Body of pancreas (tissue), 4 donors: Measurements from ENCODE around the gene PSAPL1. TPM values are rescaled to one million over a fixed set of nuclear protein-coding genes. Genes with fewer than 3 reads are reported as not detected.

ENCODE experiments used
- ATAC-seq: fragments of 150-250 bp; one replicate; pipeline ENCODE4 v1.9.1; 2016
- DNase-seq, 4 donors: peaks; one replicate each; pipeline ENCODE4 v3.0.0-alpha.2; 2019
- H3K27ac ChIP-seq, 4 donors: fragments of 200-600 bp; sonication (generic); 1 replicate in 3 of 4; 2 replicates in 1 of 4; pipeline versions ENCODE4 v1.5.1 to v1.6.1; 2016 to 2019; ENCODE audit warnings: mild to moderate bottlenecking in 1 of 4, mixed read lengths in 1 of 4, moderate library complexity in 1 of 4
- H3K27me3 ChIP-seq, 2 donors: fragments of 200-600 bp; sonication (generic); one replicate each; pipeline ENCODE4 v1.6.0; 2016; ENCODE audit warnings: mild to moderate bottlenecking in 1 of 2
- H3K36me3 ChIP-seq, 2 donors: fragments of 200-600 bp; sonication (generic); replicated peaks in 1 of 2; 2 replicates each; pipeline ENCODE4 v1.5.1; 2016; ENCODE audit warnings: low read depth in 2 of 2; ENCODE audit not compliant: insufficient read depth in 1 of 2
- H3K4me1 ChIP-seq: fragments of 200-600 bp; sonication (generic); one replicate; pipeline ENCODE4 v1.6.0; 2016
- H3K4me3 ChIP-seq, 2 donors: fragments of 200-600 bp; sonication (generic); 1 replicate in 1 of 2; 2 replicates in 1 of 2; pipeline ENCODE4 v1.5.1; 2016 to 2019
- H3K9me3 ChIP-seq, 3 donors: fragments of 200-600 bp; sonication (generic); 1 replicate in 2 of 3; 2 replicates in 1 of 3; pipeline ENCODE4 v1.5.1; 2016
- CTCF ChIP-seq, 7 experiments: fragments of 450-650 bp in 4 of 7; fragments of 200-600 bp in 3 of 7; sonication (generic) in 3 of 7; IDR thresholded peaks; one replicate each; pipeline ENCODE4 v1.5.1; 2016 to 2019; ENCODE audit warnings: antibody characterized with exemption in 7 of 7
- POLR2A ChIP-seq, 3 donors: fragments of 450-650 bp; IDR thresholded peaks; one replicate each; pipeline ENCODE4 v1.6.1; 2016; ENCODE audit warnings: antibody characterized with exemption in 3 of 3, mild to moderate bottlenecking in 2 of 3
- WGBS, 2 donors: methylation state at CpG; one replicate each; pipeline ENCODE4 v1.1.5; 2017; 5-methylcytosine and 5-hydroxymethylcytosine counted together
- intact Hi-C: fragments of 100-400 bp; cut with DNase I; formaldehyde crosslinking; loops from one replicate; pipeline ENCODE4 v1.15.1; 2023
- total RNA-seq, 2 donors: library from RNA; depleted of rRNA; stranded (reverse); fragments of >200 nt; gene quantifications; one replicate each; pipeline ENCODE4 v1.1.0, GENCODE V29; 2016

The PSAPL1 gene
- total RNA-seq, 2 donors from 2014 or later = 0.52 TPM; not detected in 1

- intact Hi-C loops = no loop called here
- no peak for TF ChIP-seq CTCF (IDR thresholded peaks at IDR 0.05)
- no peak for TF ChIP-seq POLR2A (IDR thresholded peaks at IDR 0.05)
- peak in 1 of 4 donors; percentile 4 for DNase-seq
- Histone ChIP-seq H3K27me3 (no peaks in the 10 kb centered on the region), H3K27ac (no peak overlapping the region), H3K36me3 (no peaks in the 10 kb centered on the region), H3K4me1 (no peaks in the 10 kb centered on the region), H3K4me3 (no peak overlapping the region), H3K9me3 (no peaks in the 10 kb centered on the region)
- no peak for ATAC-seq
- WGBS, 2 donors = 55 to 61% methylated on average over 3 to 15 of the region's 15 CpGs
These were observed 45.5 kb downstream of the PSAPL1 start for GRCh38 chr4:7389101-7389701.

- H3K36me3 ChIP-seq = no peaks in the 10 kb centered on the region
- no peak overlapping the region for H3K4me3 ChIP-seq
- 64 to 72% methylated on average over 11 of the region's 13 CpGs for WGBS, 2 donors
- TF ChIP-seq POLR2A (IDR thresholded peaks at IDR 0.05) = no peak
- no peak for TF ChIP-seq CTCF (IDR thresholded peaks at IDR 0.05)
- no peaks in the 10 kb centered on the region for H3K27me3 ChIP-seq
- intact Hi-C loops = no loop called here
- H3K9me3 ChIP-seq = no peaks in the 10 kb centered on the region
- no peak for ATAC-seq
- no peaks in the 10 kb centered on the region for H3K4me1 ChIP-seq
- no peak for DNase-seq
- no peak overlapping the region for H3K27ac ChIP-seq
These were observed 46.1 kb downstream of the PSAPL1 start for GRCh38 chr4:7388627-7389026.

GRCh38 chr4:7387925-7388324 is 46.8 kb downstream of the PSAPL1 start:
- no peaks in the 10 kb centered on the region for H3K4me1 ChIP-seq
- H3K4me3 ChIP-seq = no peak overlapping the region
- intact Hi-C loops = no loop called here
- TF ChIP-seq CTCF (IDR thresholded peaks at IDR 0.05) (no peak), POLR2A (IDR thresholded peaks at IDR 0.05) (no peak)
- no peak for ATAC-seq
- 61 to 100% methylated on average over 2 to 6 of the region's 6 CpGs for WGBS, 2 donors
- H3K27me3 ChIP-seq = no peaks in the 10 kb centered on the region
- no peak for DNase-seq
- no peaks in the 10 kb centered on the region for H3K9me3 ChIP-seq
- no peaks in the 10 kb centered on the region for H3K36me3 ChIP-seq
- H3K27ac ChIP-seq = no peak overlapping the region

GRCh38 chr4:7384929-7385890 is 49.5 kb downstream of the PSAPL1 start:
- Histone ChIP-seq H3K4me3 (no peak overlapping the region), H3K4me1 (no peaks in the 10 kb centered on the region), H3K27me3 (no peaks in the 10 kb centered on the region), H3K9me3 (no peaks in the 10 kb centered on the region), H3K36me3 (no peaks in the 10 kb centered on the region), H3K27ac (no peak overlapping the region)
- 50 to 77% methylated on average over 3 to 12 of the region's 12 CpGs for WGBS, 2 donors
- TF ChIP-seq POLR2A (IDR thresholded peaks at IDR 0.05) (no peak), CTCF (IDR thresholded peaks at IDR 0.05) (no peak)
- intact Hi-C loops = no loop called here
- ATAC-seq = no peak
- DNase-seq = peak in 1 of 4 donors; percentile 7
